NCI-H1105 (cell line): ENCODE results near the gene RIC8B.
A peak's percentile ranks its signal among the peaks of the same experiment; 100 is the strongest.

Source experiments
- DNase-seq: peaks from one replicate; lab custom pipeline; 2025; lab: John Stamatoyannopoulos, UW

The RIC8B gene

DNA sequence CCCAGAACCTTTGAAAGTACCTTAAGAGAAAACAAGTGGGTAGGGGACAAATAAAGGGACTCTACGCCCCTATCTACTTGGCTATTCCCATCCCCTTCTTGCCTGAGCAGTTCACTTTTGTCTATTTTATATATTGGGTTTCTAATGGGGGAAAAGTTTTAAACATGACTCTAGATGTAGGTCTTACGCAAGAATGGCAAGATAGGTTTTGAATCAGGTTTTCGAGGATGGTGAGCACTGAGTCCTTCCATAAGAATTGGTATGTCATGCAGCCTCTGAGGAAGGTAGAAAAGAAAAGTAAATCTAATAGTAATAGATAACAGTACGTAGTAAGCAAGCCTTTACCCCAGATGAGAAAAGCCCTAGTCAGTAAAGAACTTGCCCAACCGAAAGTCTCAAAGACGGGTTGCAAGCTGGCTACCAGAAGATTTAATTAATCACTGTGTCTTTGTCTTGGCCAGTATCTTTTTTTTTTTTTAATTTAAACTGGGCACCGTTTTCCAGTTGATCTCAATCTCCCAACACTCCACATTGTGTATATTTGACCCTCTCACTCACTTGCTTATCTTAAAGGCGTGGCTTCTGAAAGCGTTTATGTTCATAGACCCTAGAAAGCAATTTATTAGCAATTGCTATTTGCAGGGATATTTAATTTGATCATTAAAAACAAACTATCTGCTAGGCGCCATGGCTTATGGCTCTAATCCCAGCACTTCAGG lies 94.7 kb downstream of the RIC8B start:
- no peak for DNase-seq

DNA sequence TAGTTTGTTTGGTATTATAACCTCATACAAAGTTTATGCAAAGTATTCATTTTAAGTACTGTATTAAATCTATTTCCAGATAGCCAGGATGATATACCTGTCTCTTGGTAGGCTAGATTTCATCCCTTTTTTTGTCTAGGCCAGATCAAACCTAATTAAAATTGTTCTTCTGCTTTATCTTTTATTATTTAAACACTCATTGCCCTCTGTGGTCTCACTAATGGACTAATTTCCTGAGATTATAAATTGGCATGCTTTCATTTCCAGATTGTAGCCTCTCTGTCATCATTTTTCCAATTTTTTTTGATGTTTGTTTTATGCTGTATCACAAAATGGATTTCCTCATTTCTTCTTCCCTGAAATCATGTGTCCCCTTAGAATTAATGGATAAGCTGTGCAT lies 95.6 kb downstream of the RIC8B start:
- no peak for DNase-seq

DNA sequence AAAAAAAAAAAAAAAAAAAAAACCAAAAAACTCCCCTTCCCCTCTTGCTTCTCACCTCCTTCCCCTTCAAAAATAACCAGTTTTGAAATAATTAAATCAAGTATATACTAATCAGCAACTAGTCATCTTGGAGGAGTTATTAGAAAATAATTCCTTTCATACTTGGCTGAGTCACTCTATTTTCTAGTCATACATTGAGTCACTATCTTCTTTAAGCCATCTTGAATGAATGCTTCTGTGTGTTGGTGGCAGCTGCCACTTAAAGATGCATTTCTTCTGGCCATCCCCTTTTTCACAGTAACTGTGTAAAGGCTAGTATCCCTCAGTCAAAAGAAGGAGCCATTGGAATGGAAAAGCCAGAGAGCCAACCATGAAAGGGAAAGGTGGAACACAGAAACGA lies 97.0 kb downstream of the RIC8B start:
- no peak for DNase-seq

DNA sequence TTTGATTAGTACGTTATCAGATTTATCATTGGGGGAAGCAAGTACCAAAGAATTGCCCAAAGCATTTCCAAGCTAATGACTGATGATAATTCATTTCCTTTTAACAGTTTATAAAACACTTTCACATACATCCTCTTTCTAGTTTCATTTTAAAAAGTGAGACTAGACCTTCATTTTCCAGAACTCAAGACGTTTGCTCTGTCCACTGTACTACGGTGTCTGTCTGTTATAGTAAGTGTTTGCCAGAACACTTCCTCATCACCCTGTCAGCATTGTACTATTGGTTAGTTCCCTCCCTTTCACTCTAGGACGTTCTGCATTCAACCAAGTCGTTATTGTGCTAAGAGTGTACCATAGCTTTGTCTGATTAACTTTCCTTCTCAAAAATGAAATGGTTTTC lies 99.5 kb downstream of the RIC8B start:
- no peak for DNase-seq

DNA sequence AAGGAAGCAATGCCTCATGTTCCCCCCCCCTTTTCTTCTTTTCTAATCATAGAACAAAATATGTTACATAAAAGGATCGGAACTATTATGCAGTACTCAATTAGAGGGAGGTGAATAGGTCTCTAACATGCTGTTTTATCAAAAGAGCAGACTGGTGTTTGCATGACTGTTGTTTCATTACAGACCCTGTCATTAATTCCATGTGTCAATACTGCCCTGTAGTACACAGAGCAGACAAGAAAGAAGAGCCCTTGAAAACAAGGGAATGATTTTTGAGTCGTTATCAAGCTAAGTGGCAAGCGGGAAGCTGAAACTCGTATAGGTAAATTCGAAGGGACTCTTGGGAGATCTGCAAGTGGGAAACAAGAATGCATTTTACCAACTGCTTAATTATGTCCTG lies 104.3 kb downstream of the RIC8B start:
- peak; percentile 87 for DNase-seq

DNA sequence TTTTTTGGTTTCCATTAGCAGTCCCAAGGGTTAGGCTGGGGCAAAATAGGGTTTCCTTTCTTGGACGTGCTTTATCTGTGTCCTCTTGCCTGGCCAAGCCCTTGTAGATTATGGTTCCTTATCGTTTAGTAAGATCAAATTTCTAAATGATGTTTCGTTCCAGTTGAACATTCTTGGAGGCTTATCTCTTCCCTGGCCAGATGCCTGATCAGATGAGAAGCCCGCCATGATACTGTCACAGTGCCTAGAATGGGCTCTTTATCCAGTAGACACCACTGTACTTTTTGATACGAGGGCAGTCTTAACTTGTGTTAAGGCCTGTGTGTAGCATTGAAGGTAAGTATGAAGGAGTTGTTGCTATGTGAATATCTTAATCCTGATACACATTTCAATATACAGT lies 105.1 kb downstream of the RIC8B start:
- no peak for DNase-seq

DNA sequence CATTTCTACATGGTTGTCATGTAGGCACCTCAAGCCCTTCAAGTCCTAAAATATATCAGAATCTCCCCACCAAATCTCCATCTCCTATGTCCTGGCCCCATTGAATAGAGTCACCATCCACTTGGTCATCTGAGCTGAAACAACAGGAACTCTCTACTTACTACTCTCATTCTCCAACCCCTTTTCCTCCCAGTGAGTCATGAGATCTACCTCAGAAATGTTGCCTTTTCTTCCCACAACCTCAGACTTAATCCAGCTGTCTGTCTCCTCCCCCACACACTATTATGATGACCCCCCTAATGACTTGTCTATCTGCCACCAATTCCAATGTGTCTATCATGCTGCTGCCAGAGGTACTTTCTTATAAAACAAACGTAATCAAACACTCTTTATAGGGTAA lies 108.9 kb downstream of the RIC8B start:
- DNase-seq: no peak

DNA sequence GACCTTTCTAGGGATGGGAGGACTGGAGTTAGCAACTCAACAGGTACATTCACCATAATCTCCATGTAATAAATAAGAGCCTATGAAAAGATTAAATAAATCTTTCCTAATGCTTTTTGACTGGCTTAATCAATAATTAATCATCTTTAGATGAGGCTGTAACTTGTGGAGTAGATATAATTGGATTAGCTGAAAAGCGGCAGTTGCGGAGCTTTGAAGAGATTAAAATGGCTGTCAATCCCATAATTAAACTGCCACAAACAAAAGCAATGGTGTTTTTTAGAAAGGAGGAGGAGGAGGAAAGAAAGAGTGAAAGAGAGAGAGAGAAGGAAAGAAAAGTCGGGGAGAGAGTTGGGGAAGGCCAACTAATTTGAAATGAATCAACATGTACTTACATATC lies 110.5 kb downstream of the RIC8B start:
- DNase-seq: no peak

DNA sequence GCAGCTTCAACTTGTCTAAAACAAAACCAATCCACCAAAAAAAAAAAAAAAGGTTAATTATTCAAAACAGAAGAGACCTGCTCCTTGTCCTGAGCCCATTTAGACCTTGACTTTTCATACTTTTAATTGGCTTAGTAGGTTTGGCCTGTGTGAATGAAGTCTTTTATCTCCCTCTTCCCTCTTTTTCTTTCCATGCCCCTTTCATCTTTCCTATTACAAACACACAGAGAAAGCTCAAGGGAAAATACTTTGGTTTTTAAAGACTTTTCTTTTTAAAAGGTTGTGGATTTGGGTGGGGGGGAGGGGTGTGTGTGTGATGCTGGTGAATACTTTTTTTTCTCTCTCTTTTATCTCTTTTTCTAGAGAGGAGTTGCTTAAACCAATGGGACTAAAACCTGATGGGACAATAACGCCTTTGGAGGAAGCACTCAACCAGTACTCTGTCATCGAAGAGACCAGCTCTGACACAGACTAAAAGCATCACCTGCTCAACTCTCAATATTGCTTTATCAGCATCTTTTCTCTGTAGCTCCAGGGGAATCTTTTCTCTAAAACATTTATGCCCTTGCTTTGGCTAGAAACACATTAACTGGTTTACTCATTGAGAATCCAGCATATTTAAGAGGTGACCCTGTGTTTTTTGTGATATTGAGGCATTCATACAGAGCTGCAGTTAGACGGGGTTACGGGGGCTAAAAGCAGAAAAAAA lies 111.2 kb downstream of the RIC8B start:
- no peak for DNase-seq

DNA sequence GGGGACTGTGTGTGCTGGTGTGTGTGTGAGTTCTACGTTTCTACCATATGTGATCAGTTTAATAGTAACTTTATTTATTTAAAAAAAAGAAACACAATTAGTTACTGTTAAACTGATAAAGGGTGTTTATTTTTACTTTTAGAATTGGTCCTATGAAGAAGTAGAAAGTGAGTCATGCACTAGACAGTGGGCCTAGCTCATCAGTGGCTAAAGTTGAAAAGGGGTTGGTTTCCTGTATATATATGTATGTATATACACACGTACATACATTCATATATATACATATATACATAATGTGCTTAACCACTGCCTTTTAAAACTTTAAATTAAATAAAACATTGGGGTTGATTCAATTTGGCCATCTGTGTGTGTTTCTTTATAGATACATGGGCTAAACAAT lies 112.5 kb downstream of the RIC8B start:
- no peak for DNase-seq

DNA sequence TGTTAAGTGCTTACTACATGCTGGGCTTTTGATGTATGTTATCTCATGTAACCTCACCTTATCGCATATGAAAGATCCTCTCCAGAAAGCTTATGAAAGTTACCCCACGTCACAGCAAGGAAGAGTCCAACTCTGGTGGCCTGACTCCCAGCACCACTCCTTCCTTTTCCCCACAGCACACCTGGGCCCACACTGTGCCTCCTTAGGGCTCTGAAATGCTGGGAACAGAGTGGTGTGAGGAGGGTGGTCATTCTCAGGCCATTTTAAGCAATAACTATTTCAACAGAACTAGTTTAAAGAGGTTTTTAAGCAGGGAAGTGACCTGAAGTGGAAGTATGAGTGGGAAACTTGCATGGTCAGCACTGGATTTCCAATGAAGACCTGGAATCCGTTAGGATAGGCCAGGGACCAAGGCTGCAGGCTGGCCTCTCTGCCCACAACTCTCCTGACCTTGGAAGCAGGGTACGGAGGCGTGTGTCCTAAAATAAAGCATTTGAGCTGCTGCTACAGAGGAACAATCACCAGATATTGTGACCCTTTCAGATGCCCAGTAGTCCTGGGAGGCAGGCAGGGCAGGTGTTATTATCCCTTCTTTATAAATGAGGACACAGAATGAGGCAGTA lies 114.0 kb downstream of the RIC8B start:
- DNase-seq: no peak

DNA sequence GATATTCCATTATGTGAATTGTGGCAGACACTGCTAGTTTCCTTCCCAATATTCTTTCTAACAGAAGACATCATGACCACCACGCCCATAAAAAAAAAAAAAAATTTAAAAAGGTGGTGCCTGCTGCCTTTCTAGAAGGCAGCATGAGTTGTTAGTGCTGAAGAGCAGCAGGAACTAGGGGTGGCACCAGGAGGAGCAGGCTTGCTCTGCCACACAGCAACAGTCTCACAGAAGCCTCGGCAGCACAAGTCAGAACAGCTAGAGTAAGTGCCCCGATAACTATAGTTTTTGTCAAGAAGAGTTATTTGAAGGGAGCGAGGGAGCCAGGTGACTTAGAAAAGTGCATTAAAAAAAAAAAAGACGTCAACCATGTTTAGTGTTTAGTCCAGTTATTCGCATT lies 114.8 kb downstream of the RIC8B start:
- no peak for DNase-seq

DNA sequence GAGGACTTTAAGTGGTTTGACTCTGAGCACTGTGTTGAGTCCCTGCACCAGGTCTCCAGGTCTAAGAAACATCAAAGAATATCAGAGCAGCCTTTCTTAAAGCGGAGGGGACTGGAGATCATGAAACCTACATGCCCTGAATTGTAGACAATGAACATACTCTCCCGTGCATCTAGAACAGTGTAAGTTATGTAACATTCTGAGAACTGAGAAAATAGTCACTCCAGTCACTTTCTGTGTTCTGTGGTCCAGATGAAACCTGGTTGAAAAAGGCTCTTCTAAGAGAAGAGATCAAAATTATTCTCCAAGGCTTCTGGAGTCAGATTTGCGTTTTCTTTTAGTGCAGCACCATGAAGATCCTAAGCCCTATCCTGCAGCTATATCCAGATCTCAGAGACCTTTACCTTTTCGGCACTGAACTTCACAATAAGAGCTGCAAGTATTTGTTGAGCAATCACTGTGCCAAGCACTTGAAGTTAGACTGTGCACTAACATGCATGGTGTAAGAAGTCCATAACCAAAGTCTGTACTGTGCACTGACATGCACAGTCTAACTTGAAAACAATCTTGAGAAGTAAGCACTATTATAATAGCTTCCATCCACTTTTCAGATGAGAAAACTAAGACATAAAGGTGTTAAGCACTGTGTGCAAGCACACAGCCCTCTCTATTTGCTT lies 115.6 kb downstream of the RIC8B start:
- DNase-seq: no peak

DNA sequence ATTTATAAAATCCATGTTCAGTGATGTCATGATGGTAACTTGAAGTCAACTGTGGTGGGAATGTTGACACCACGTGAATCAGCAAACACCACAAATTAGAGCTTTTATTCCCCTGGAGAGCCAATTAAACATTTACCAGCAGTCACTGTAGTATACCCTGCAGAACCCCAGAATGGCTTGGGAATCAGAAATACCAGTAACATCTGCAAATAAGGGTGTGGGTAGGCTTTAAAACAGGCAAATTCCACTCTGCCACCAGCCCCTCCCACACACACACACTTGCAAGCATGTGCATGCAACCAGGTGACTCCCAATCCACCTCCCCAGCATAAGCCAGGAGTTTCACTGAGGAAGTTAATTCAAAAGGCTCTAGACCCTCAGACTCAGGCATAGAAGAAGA lies 117.6 kb downstream of the RIC8B start:
- DNase-seq: no peak

DNA sequence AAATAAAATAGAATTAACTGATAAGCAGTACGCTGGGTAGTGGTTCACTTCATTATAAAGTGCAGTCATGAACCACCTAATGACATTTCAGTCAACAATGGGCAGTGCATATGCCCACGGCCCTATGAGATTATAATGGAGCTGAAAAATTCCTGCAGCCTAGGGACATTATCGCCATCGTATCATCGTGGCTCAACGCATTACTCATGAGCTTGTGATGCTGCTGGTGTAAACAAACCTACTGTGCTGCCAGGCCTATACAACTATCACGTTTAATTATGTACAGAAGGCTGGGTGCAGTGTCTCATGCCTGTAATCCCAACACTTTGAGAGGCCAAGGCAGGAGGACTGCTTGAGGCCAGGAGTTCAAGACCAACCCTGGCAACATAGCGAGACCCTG lies 119.0 kb downstream of the RIC8B start:
- DNase-seq: no peak

DNA sequence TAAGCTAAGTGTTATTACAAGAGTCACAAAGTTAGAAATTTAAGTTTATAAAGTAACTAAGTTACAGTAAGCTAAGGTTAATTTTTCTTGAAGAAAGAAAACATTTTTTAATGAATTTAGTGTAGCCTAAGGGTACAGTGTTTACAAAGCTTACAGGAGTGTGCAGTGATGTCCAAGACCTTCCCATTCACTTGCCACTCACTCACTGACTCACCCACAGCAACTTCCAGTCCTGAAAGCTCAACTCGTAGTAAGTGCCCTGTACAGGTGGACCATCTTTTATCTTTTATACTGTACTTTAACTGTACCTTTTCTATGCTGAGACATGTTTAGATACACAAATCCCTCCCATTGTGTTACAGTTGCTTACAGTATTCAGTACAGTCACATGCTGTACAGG lies 120.3 kb downstream of the RIC8B start:
- no peak for DNase-seq

DNA sequence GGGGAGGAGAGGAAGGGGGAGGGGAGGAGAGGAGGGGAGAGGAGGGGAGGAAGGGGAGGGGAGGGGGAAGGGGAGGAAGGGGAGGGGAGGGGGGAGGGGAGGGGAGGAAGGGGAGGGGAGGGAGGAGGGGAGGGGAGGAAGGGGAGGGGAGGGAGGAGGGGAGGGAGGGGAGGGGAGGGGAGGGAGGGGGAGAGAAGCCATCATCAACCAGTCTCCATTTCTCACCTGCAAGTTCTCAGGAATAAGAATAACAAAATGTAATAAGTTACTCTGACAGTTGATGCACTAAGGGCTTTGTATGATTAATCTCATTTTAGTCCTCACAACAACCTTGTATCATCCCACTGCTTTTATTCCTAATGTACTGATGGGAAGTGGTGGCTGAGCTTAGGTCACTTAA lies 122.1 kb downstream of the RIC8B start:
- DNase-seq: no peak

DNA sequence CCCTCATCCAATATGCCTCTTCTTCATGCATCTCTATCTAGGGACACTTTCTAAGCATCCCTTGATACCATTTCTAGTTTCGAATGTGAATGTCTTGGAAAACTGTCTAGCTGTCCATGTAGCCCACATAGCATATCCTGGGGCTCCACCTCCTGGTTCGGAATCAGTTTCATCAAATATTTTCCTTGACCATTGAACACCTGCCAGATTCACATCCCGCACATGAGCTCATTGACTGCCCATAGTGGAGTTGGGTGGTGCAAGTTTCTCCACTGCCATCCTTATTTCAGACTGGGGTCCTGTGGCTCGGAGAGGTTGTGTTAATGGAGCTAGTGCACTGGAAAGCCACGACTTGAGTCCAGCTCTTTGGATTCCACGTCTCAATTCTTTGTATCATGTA lies 122.6 kb downstream of the RIC8B start:
- DNase-seq: no peak

DNA sequence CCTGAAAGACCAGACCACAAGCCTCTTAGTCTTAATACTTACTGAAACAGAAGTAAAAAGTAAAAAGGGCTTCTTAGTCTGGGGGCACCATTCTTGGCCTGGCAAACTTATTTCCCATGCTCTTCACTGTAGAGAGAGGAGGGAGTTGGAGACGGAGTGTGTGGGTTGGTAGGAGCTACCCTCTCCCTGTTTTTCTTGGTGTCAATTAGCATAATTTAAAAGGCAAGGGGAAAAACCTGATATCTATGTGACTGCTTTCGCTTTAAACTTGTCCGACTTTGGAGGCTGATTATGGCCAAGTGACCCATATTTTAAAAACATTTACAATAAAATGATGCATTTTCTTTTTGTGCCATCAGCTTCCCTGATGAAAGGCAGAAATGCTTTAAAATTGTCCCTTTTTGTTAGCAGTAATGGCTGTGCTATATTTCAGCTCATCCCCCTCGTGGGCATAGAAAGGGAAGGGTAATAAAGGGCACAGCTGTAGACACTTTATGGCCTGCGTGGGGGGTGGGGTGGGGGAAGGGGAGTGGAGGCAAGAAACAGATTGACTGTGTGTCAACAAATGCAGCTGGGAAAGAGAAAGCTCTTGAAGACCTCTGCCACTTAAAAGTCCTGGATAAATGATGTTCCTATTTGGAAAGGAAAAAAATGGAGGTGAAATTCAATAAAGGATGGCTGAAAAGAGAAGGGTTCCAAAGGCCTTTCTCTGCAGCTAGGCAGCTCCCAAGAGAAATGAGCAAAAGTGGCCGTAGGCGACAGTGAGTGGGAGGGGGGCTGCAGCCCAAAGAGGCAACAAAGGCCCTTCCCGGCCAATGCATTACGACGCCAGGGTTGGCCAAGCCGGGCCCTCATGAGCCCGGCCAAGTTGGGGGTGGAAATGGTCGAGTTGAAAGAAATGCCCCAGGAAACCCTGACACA lies 123.8 kb downstream of the RIC8B start:
- peak; percentile 68 for DNase-seq

DNA sequence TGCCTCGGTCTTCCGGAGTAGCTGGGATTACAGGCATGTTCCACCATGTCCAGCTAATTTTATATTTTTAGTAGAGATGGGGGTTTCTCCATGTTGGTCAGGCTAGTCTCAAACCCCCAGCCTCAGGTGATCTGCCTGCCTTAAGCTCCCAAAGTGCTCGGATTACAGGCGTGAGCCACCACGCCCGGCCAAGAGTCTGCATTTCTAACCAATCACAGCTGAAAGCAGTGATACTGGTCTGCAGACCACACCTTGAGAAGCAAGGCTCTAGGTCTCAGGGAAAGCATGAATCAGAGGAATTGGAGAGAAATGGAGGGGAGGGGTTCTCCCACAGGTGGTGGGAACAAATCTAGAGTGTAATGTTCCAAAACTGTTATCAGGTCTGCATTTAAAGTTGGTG lies 126.1 kb downstream of the RIC8B start:
- no peak for DNase-seq

DNA sequence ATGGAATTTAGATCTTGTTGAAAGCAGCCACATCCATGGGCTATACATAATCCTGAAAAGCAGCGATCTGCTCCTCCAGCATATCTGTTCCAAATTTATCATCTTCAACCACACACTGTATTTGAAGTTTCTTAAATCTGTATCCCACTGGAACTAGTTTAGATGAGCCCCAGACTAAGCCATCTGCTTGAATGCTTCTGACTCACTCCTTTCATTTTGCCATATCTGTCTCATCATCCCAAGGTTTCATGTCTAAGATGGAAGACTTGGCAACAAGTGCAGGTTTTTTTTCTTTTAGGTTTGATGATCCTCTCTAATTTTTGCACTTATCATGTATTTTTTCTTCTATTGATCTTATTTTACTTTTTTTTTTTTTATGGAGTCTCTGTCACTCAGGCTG lies 126.8 kb downstream of the RIC8B start:
- no peak for DNase-seq

DNA sequence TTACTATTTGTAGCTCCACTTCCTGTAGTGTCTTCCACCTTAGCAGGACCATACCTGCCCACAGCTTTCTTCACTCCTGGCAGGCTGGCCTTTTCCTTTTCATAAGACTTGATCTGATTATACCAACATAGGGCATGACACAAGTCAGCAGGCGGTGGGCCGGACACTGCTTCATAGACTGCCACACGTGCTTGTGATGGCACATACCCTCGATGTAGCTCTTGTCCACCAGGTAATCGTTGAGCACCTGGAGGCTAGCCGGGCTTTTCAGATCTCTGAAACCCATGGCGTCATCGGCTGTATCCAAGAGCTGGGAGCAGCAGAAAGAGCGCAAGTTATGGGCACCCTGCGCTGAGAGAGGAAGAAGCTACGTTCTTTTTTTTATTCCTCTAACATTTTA lies 127.6 kb downstream of the RIC8B start:
- DNase-seq: no peak
